Brain microvascular endothelial cell (primary cell): ENCODE data around the gene PAQR5.

Experiments used
- DNase-seq: peaks from one replicate; pipeline ENCODE4 v3.0.0-alpha.2; 2020
- H3K27ac ChIP-seq: fragments of 250-450 bp; sonication (Bioruptor Pico); 2 replicates; pipeline ENCODE4 v1.5.1; 2020; ENCODE audit warnings: mild to moderate bottlenecking, moderate library complexity
- H3K27me3 ChIP-seq: fragments of 250-450 bp; sonication (Bioruptor Pico); replicated peaks from 2 replicates; pipeline ENCODE4 v1.5.1; 2020; ENCODE audit warnings: mild to moderate bottlenecking
- H3K36me3 ChIP-seq: fragments of 250-450 bp; sonication (Bioruptor Pico); replicated peaks from 2 replicates; pipeline ENCODE4 v1.5.1; 2020; ENCODE audit warnings: mild to moderate bottlenecking
- H3K4me3 ChIP-seq: 2 replicates; pipeline ENCODE4 v1.5.1; 2011; ENCODE audit warnings: low read depth, mild to moderate bottlenecking, control low read depth, low read length, moderate library complexity
- CTCF ChIP-seq: IDR thresholded peaks from 2 replicates; pipeline ENCODE4 v1.5.1; 2011; ENCODE audit warnings: low read depth, mild to moderate bottlenecking, moderate library complexity, low read length, control low read depth, inconsistent platforms; ENCODE audit errors: missing control alignments
- in situ Hi-C: cut with HindIII; loops from 2 replicates; pipeline ENCODE4 v1.10.0; 2017; ENCODE audit warnings: low sequenced_read_pairs, low pct_ligation_motif_present

PAQR5 gene

GRCh38 chr15:69272891-69273290 lies 25.8 kb upstream of the PAQR5 start:
- TF ChIP-seq CTCF: no peak
- no peak for DNase-seq
- Histone ChIP-seq H3K36me3 (no peaks in the 10 kb centered on the region), H3K4me3 (no peak overlapping the region), H3K27ac (no peak overlapping the region), H3K27me3 (no peaks in the 10 kb centered on the region)
- in situ Hi-C loops: no loop called here

GRCh38 chr15:69275074-69275670 lies 23.5 kb upstream of the PAQR5 start:
- in situ Hi-C loops: no loop called here

GRCh38 chr15:69275933-69276560 lies 22.7 kb upstream of the PAQR5 start:
- no peak for TF ChIP-seq CTCF
- Histone ChIP-seq H3K27me3 (no peaks in the 10 kb centered on the region), H3K27ac (no peak overlapping the region), H3K36me3 (no peaks in the 10 kb centered on the region), H3K4me3 (no peak overlapping the region)
- no peak for DNase-seq
- in situ Hi-C loops: no loop called here

More at GRCh38 chr15:69275074-69275670, 23.5 kb upstream of the PAQR5 start:
- peak; percentile 35 for DNase-seq
- Histone ChIP-seq H3K36me3 (no peaks in the 10 kb centered on the region), H3K4me3 (no peak overlapping the region), H3K27me3 (no peaks in the 10 kb centered on the region), H3K27ac (no peak overlapping the region)
- no peak for TF ChIP-seq CTCF

- Histone ChIP-seq H3K36me3 (no peaks in the 10 kb centered on the region), H3K4me3 (no peak overlapping the region), H3K27me3 (no peaks in the 10 kb centered on the region), H3K27ac (no peak overlapping the region)
- no peak for DNase-seq
- in situ Hi-C loops: no loop called here
- TF ChIP-seq CTCF: no peak
Observed at GRCh38 chr15:69277316-69277715, 21.4 kb upstream of the PAQR5 start.

GRCh38 chr15:69279636-69280035 lies 19.1 kb upstream of the PAQR5 start:
- DNase-seq: no peak
- TF ChIP-seq CTCF: no peak
- H3K27me3 ChIP-seq: no peaks in the 10 kb centered on the region
- no peaks in the 10 kb centered on the region for H3K36me3 ChIP-seq
- no peak overlapping the region for H3K27ac ChIP-seq
- H3K4me3 ChIP-seq: no peak overlapping the region
- in situ Hi-C loops: no loop called here

- Histone ChIP-seq H3K4me3 (no peak overlapping the region), H3K27ac (no peak overlapping the region), H3K36me3 (no peaks in the 10 kb centered on the region), H3K27me3 (no peaks in the 10 kb centered on the region)
- no peak for TF ChIP-seq CTCF
- in situ Hi-C loops: no loop called here
- no peak for DNase-seq
Observed at GRCh38 chr15:69280783-69281182, 17.9 kb upstream of the PAQR5 start.
